GM11168 (cell line): ENCODE results near the gene SIAH2.

Source experiments
- in situ Hi-C: fragments of 300-500 bp; cut with MboI; formaldehyde crosslinking; loops from one replicate; pipeline ENCODE4 v1.12.0; 2022; ENCODE audit warnings: low sequenced_read_pairs; ENCODE audit not compliant: unreplicated experiment

The SIAH2 gene

DNA sequence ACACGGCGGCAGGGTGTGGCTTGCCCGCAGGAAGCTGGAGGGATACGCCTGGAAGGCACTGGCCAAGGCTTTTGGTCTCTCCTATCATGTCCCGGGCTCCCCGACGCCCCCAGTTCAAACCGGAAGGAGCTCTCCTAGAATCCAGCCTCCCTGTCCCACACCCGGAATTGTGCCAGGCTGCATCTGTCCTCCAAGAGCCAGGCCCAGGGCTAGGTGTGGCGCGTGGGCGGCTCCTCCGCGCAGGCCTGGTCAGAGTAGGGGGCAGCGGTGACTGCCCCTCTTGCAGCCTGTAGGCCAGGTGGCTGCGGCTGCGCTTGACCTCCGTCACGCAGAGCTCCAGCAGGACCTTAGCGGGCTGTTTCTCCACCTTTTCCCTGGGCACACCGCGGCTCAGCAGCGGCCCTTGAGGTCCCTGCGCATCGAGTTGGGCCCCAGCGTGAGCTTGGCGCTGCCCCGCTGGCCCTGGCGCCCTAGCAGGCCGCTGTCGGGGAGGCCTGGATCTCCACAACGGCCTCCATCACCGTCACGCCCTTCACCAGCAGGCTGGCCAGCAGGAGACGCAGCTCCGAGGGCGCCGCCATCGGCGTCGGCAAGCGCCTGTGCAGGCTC is 15.9 kb upstream of the SIAH2 start:
- in situ Hi-C loops: no loop called here

DNA sequence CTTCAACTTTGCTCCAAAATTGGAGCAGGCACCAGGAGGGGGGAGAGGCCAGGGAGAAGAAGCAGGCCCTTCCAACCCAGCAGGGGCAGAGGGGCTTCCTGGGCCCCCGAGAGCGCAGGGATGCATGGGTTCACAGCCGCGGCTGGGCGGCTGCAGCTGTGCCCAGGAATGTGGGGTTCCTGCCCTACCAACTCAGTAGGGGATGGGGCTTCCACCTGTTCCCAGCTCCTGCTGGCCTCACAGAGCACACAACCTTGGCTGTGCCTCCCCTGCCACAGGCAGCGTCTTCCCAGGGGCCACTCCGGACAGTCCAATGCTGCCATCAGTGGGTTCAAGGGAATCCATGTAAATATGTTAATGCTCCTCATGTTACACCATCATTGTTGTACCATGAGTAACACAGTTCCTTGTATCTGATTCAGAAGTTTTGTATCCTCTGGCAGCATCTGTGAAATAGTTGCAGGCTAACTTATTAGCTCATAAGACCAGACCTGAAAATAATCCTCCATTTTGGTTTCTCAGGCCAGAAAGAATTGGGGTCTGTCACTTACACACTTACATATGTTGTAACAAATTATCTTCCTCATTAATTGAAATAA is 12.1 kb upstream of the SIAH2 start:
- in situ Hi-C loops: no loop called here

DNA sequence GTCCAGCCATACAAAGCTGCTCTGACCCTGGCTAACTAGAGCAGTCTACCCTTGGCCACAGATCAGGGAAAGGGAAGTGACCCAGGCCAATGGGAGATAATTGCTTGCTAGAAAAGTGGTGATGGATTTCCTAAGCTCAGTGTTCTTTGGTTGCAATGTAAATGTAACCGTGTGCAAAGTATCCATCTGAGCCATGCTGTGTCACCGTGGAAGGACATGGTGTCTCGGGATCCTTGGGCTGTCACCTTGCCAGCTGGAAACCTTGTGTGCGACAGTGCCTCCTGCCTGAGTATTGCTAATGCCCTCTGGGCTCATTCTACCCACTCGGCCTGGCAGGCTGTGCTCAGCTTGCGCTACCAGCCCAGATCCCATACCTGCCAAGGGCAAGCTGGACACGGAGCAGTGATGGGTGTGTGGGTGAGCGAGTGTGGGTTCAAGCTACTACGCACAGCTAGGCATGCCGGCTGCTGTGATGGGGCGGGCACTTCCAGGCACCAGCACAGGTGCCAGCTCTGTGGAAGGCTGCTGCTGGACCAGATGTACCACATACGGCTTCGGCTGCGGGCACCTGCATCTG is 10.7 kb upstream of the SIAH2 start:
- in situ Hi-C loops: no loop called here

DNA sequence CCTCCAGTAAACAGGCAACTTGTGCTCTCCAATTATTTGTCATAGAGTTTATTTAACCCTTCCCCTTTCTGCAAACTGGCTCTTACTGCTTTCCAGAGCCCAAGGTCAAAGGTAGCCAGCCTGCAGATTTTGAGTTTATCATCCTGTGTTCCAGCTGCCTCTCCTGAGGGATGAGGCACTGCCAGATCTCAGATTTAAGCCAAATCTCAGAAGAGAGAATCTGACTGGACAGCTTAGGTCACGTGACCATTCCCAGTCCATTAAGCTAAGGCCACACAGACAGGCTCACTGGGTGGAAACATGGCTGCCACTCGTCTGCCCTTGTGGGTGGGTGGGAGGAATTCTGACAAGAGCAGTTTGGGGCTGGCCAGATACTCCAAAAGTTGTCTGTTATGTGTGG is 8.6 kb upstream of the SIAH2 start:
- in situ Hi-C loops: no loop called here

DNA sequence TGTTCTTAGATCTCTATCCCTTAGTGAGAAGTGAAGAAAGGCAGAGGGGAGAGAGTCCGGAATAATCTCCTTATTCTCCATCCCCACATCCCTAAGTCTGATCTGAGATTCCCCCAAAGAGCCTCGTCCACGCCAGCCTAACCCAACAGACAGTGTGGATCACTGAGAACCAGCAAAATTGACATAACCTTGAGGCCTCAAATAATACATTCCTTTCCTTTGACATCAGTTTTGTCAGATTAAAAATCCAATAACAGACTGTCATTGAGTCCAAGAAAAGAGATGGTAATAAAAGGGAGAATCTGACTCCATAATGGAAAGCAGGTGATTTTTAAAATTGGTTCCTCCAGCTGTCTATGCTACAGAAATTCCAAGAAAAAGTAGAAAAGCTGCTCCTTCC is 7.7 kb upstream of the SIAH2 start:
- in situ Hi-C loops: no loop called here

DNA sequence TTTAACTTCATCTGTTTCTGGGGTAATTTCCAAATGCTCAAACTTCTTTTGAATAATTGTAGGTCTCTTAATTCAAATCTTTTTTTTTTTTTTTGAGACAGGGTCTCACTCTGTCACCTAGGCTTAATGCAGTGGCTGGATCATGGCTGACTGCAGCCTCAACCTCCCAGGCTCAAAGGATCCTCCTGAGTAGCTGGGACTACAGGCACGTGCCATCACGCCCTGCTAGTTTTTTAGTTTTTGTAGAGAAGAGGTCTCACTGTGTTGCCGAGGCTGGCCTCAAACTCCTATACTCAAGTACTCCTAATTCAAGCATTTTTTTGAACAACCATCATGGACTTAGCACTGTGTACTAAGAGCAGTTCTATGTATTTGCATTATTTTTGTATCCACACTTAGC is 3.8 kb upstream of the SIAH2 start:
- in situ Hi-C loops: no loop called here

DNA sequence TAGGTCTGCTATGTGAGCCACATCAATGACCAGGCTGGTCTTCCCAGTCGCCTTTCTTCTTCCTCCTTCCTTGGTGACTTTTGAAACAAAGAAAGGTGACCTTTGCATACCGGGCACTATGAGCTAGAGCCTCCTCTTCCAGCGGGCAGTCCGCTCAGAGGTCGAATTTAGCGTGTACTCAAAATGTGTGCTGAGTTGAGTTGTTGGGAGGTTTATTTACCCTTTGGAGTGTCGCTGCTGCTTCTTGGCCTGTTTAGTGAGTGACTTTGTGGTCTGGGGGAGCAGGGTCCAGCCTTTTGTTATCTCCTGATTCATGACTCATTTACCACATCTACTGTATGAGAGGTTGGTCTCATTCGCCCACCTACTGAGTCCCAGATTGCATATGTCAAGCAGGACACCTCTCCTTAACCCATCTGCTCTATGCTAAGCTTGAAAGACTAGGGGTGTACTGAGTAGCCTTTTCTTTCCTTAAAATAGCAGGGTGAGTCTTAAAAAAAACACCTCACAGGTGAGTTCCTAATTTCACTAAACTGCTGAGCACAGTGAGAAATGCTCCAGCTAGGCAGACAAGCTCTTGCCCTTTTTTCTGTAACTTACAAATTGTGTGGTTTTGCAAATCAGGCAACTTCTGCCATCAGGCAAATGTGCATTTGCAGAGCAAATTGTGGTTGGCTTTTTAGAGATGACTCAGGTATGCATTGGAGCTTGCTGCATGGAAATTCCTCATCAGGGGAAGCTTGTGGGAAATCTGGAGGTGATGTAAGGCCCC is 3.2 kb upstream of the SIAH2 start:
- in situ Hi-C loops: no loop called here

DNA sequence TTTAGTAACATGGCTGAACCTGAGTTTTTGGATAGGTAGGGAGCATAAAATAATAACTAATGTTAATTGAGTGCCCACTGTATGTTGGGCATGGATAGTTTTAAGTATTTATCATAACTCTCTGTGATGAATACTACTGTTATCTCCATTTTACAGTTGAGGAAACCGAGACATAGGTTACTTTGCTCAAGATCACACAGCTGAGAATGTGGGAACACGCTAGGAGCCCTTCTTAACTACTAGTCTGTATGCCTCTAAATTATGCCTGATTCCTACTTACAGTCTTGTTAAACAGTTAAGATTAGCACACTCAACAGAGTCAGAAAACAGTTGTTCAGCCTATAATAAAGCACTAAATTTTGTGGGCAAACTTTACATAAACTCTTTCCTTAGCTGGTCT is 2.0 kb upstream of the SIAH2 start:
- in situ Hi-C loops: no loop called here

DNA sequence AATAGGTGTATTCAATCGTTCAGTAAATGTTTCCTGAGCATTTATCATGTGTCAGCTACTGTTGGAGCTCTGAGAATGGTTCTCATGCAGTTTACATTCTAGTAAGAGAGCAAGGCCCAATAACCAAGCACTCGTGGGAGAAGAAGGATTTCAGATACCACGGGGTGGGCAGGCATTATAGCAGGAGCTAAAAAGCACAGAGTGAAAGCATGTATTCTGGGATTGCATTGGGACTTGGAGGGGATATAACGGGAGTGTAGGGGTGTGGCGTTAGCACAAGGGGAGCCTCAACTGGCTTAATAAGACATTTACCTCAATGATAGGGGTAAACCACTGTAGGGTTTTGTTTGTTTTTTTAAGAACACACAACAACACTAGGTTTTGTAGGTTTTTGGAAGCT is 1.6 kb upstream of the SIAH2 start:
- in situ Hi-C loops: no loop called here

DNA sequence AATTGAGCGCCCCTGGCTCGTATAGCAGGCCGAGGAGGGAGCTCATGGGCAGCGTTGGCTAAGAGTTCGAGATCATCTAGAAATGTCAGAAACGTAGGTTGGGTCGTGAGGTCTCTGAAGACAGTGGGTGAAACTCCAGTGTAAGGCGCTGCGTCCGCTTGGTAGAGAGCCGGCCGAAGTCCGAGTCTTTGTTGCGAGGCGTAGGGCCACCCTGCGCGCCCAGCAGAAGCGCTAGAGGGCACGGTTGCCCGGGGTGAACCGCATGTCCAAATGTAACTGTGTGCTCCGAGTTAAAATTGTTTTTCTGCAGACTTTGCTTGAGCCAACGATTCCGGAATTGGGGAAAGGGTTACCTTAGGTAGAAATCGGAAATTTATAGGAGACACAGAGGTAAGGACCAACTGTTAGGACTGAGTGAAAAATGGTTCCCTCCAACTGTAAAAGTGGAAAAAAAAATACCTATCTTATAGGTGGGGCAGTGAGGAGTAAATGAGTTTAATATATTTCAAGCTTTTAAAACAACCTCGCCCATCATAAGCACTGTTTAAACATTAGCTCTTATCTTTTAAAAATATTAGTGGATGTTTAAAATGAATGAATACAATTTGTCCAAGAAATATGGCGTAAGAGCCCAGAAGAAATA is 993 bp upstream of the SIAH2 start:
- in situ Hi-C loops: no loop called here

DNA sequence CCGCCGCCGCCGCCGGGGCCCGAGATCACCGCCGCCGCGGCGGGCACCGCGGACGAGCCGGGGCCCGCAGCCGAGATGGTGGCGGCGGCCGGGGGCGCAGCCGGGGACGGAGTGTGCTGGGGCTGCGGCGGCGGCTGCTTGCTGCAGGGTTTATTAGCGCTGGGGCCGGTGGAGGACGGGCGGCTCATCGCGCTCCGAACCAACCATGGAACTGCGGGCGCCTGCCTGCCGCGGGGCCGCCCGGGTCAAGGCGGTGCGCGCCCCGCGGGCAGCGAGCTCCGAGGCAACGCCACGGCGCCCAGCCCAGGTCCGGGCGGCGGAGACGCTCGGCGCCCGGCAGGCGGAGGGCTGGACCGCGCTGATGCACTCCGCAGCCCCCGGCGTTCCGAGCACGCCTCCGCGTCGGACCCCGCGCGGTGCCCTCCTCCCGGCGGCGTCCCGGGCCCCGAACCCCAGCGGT is 277 bp downstream of the SIAH2 start:
- in situ Hi-C loops: no loop called here

DNA sequence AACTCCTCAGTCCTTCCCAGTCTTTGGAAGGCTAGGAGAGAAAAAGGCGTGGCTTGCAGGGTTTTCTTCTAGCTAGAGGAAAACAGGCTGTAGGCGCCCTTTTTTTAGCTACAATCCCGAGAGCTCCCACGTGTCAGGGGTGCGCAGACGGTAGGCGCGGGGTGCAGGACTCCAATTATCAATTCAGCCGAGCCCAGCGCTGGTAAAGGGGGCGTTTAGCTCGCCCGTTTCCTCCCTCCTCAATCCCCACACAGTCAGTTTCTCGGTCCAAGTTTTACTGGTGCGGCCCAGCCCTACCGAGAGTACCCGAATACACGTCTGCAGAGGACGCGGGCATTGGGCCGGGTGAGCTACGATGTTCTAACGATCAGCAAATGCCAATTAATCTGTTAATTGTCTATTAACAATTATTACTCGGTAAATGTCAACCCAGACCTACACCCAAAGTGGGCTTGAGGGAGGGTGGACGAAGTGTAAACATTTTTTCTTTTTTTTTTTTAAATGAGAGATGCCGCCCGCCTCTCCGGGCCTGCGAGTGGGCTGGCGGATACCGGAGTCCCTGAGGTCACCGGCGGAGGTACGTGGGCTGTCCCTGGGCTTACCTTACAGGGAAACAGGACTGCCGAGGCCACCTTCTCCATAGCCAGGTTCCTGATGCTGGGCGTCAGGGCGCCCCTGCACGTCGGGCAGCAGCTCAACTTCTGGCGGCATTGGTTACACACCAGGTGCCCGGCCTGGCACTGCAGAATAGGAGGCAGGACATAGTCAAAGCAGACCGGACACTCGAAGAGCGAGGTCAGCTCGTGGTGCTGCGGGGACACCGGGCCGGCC is 923 bp downstream of the SIAH2 start:
- in situ Hi-C loops: no loop called here

DNA sequence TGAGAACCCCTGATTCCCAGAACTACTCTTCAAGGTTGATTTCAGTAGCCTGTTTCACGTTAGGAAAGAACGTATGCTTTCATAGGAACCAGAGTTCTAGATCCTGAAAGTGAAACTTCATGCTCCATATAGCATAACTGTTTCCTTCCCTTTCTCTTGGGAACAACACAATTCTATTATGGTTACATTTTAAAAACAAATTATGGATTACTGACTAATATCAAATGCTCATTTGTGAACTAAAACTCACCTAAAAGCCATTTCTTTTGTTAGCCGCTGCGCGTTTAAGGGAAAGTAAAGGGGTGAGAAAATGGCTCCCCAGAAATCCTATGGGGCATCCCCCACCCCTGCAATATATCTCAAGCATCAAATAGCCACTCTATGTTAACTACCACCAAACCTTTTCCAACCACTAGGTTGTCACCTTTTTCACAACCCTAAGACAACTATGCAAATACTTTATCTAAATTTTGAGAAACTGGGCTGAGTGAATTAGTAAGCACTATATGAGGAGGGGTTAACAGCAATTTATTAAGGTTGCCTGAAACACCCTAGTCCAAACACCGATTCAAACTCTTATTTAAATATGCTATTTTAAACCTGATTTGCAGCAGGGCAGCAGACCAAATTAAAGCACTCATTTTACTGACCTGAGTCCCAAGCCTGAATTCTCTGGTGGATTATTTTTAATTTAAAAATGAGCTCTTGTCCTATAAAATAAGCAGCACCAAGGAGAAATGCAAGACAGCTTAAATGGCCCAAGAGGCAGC is 2.4 kb downstream of the SIAH2 start:
- in situ Hi-C loops: no loop called here

DNA sequence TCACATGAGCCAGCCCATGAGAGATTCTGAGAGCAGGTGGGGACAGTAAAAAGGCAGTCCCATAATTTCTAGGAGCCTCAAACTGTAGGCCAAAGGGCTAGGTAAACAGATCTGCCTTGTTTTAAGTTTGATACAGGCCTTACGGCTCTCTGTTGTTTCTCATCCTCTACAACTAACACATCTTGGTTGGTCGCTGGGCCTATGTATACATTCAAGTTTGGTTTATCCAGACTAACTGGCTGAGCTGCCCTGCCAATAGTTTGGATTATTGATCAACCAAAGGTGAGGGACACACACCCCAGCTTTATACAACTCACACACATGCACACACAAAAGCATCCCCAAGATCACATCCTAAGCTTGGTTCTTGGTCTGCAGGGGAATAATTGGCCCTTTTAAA is 3.0 kb downstream of the SIAH2 start:
- in situ Hi-C loops: no loop called here

DNA sequence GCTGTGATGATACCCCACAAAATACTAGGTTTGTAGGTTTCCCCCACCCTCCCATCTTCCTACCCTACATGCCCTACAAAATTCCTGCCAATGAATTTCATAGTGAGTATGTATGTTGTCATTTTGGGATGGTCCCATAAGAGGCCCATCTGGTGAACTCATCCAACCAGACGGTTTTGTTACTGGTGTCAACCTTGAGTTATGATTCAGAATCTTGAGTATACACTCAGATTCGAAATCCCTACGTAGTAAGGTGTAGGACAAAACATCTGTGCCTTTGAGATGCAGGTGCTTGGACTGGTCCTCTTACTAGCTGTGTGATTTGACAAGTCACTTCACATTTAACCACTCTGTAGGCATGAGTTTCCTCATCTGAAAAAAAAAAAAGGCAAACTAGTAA is 3.6 kb downstream of the SIAH2 start:
- in situ Hi-C loops: no loop called here

DNA sequence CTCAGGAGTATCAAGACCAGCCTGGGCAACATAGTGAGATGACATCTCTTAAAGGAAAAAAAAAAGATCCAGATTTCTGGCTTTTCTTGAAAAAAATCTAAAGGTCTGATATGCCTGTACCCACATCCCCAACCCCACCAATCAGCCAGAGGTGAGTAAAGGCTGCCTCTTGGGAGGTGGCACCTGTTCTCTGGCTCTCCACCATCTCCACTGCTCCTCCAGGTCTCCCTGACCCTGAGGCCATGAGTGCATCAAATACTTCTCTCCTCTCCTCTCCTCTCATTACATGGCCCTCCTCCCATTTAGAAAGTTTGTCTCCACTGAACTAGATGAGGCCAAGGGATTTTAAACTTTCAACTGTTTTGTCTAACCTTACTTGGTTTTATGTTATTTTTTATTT is 5.2 kb downstream of the SIAH2 start:
- in situ Hi-C loops: no loop called here

DNA sequence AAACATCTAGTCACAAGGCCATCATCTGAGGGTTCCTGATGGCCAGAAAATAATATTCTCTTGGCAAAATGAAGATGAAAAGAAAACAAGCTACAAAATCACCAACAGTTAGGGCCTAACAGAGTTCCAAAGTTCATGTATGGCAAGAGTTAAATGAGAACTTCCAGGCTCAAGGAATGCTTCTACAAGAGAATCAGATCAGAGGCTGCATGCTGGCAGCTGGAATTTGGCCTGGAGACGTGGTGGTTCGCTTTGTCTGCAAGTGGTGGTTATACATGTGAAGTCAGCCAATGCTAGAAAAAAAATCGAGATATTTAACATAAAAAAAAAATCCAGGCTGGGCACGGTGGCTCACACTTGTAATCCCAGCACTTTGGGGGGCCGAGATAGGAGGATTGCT is 5.6 kb downstream of the SIAH2 start:
- in situ Hi-C loops: no loop called here

DNA sequence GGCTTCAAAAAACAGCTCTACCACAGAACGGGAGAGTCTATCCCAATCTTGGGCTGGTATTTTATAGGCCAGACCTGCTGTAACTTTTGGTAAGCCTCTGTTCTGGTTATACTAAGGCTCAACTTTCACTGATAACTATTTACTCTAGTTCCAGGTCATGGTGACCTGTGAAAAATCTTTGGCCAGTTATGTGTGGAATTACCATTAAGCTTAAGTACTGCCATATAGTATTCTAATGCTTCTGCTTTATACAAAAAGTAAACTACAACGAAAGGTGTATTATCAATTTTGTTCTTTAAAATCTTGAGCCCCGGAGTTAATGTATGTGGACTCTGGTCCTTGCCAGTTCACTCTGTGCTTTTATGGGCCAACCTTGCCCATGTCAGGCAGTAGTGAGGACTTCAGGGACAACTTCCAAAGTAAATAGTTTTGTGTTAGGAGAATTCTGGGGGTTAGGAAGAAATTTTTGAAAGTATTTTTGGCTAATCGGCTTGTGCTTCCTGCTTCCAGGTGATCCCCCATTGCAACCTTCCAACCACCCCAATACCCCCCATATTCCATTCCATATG is 6.4 kb downstream of the SIAH2 start:
- in situ Hi-C loops: no loop called here

DNA sequence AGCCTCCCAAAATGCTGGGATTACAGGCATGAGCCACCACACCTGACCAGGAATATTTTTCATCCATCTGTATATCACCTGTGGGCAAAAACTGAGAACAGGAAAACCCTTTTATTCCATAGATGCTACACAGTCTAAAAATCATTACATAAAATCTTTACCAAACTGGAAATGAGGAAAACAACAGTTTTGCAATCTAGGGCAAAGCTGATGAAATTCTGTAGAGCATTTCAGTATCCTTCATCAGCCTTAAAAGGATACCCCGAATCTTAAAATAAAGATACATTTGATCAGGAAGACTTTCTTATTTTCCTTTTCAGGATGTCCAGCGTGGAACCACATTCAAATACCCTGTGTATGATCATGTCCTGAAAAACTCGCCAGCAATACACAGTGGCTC is 7.1 kb downstream of the SIAH2 start:
- in situ Hi-C loops: no loop called here
